NCI-H2029 treated with DMSO at 0.1 percent for 48 hours (cell line): ENCODE results near the gene HNRNPA0.
"Not testable (repeated sequence)": the region's sequence is repeated elsewhere in the genome, so short reads cannot be mapped to it uniquely, and the experiment has no call there.

Source experiments
- DNase-seq: peaks from one replicate; lab custom pipeline; 2025; lab: John Stamatoyannopoulos, UW

HNRNPA0 gene

GRCh38 chr5:137754188-137754960 lies at the start of gene HNRNPA0:
TSS of gene HNRNPA0 (minus strand) at chr5:137754363. CDS start at chr5:137754066, 297 bp downstream.
- peak; percentile 89 for DNase-seq

GRCh38 chr5:137802282-137803210 lies 48.4 kb upstream of the HNRNPA0 start:
- no peak for DNase-seq

GRCh38 chr5:137800700-137801411 lies 46.7 kb upstream of the HNRNPA0 start:
- DNase-seq, result no peak

GRCh38 chr5:137796279-137796678 lies 42.1 kb upstream of the HNRNPA0 start:
- DNase-seq, result no peak

GRCh38 chr5:137794863-137795262 lies 40.7 kb upstream of the HNRNPA0 start:
- no peak for DNase-seq

GRCh38 chr5:137792303-137792702 lies 38.1 kb upstream of the HNRNPA0 start:
- DNase-seq, result no peak

- no peak for DNase-seq
Measured at GRCh38 chr5:137791799-137792198, 37.6 kb upstream of the HNRNPA0 start.

- no peak for DNase-seq
Measured at GRCh38 chr5:137791387-137791786, 37.2 kb upstream of the HNRNPA0 start.

GRCh38 chr5:137788560-137788959 lies 34.4 kb upstream of the HNRNPA0 start:
- DNase-seq, result not testable (repeated sequence)

- DNase-seq, result no peak
Measured at GRCh38 chr5:137782984-137783536, 28.9 kb upstream of the HNRNPA0 start.

GRCh38 chr5:137782055-137782454 lies 27.9 kb upstream of the HNRNPA0 start:
- DNase-seq, result no peak

GRCh38 chr5:137778772-137779564 lies 24.8 kb upstream of the HNRNPA0 start:
- DNase-seq, result no peak

GRCh38 chr5:137767937-137768336 lies 13.8 kb upstream of the HNRNPA0 start:
- DNase-seq, result not testable (repeated sequence)

- DNase-seq, result no peak
Measured at GRCh38 chr5:137761566-137761965, 7.4 kb upstream of the HNRNPA0 start.

GRCh38 chr5:137760719-137761516 lies 6.8 kb upstream of the HNRNPA0 start:
- DNase-seq, result no peak

- DNase-seq, result no peak
Measured at GRCh38 chr5:137760294-137760693, 6.1 kb upstream of the HNRNPA0 start.

GRCh38 chr5:137758715-137759306 lies 4.6 kb upstream of the HNRNPA0 start:
- no peak for DNase-seq

GRCh38 chr5:137758121-137758520 lies 4.0 kb upstream of the HNRNPA0 start:
- DNase-seq, result no peak

GRCh38 chr5:137757634-137758033 lies 3.5 kb upstream of the HNRNPA0 start:
- no peak for DNase-seq
